Endothelial cell of umbilical vein (primary cell): ENCODE data around the gene TOP1.

Experiments
- POLR2A ChIP-seq: IDR thresholded peaks from 2 replicates; pipeline ENCODE4 v1.6.1; 2012; ENCODE audit warnings: low read depth, mild to moderate bottlenecking, control low read depth, low read length
- TF ChIP-seq, protein P1 (sequence below), 2 donors: IDR thresholded peaks; 1 replicate in 1 of 2; 2 replicates in 1 of 2; pipeline ENCODE4 v1.5.1; 2011; ENCODE audit warnings: low read length in 2 of 2, mild to moderate bottlenecking in 2 of 2, moderate library complexity in 2 of 2, control low read depth in 1 of 2, inconsistent platforms in 1 of 2, low read depth in 1 of 2; ENCODE audit not compliant: insufficient read depth in 1 of 2; ENCODE audit errors: extremely low read depth in 1 of 2

DNA sequence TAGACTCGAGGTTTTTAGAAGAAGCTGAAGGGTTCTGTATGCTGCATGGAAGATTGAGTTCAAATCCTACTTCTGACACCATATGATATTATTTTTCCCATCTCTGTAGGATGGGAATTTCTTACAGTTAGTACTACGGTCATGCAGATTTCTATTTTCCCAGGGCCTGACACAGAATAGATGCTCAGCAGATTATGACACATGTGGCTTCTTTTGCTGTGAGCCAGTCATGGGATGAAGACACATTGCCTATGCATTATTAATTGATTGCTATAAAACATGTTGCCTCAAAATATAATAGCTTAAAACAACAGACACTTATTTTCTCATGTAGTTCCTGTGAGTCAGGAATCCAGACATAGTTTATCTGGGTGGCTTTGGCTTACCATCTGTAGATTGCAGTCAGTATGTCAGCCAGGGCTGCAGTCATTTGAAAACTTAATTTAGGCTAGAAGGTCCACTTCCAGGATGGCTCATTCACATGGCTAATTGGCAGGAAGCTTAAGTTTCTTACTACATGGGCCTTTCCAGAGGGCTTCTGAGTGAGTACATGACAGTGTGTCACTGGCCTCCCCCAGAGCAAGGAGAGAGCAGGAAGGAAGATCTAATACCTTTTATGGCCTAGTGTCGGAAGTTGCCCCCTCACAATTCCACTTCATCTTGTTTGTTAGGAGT lies 29.5 kb downstream of the TOP1 start:
- no peak for TF ChIP-seq POLR2A
- TF ChIP-seq, protein P1, sequence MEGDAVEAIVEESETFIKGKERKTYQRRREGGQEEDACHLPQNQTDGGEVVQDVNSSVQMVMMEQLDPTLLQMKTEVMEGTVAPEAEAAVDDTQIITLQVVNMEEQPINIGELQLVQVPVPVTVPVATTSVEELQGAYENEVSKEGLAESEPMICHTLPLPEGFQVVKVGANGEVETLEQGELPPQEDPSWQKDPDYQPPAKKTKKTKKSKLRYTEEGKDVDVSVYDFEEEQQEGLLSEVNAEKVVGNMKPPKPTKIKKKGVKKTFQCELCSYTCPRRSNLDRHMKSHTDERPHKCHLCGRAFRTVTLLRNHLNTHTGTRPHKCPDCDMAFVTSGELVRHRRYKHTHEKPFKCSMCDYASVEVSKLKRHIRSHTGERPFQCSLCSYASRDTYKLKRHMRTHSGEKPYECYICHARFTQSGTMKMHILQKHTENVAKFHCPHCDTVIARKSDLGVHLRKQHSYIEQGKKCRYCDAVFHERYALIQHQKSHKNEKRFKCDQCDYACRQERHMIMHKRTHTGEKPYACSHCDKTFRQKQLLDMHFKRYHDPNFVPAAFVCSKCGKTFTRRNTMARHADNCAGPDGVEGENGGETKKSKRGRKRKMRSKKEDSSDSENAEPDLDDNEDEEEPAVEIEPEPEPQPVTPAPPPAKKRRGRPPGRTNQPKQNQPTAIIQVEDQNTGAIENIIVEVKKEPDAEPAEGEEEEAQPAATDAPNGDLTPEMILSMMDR (IDR thresholded peaks at IDR 0.05; ENCODE audit: extremely low read depth in 1 of 2, insufficient read depth in 1 of 2, low read depth in 1 of 2, low read length in 2 of 2) = no peak
